HEK293 (cell line): ENCODE measurements around the gene AKAP12.
A peak's percentile ranks its signal among the peaks of the same experiment; 100 is the strongest.

Experiments used
- BCL11A ChIP-seq: fragments of 450-650 bp; formaldehyde crosslinking; IDR thresholded peaks from 2 replicates; pipeline ENCODE4 v1.5.1; 2016; ENCODE audit warnings: low read depth, missing biosample characterization, missing genetic modification characterization
- FEZF1 ChIP-seq: fragments of 450-650 bp; formaldehyde crosslinking; IDR thresholded peaks from 2 replicates; pipeline ENCODE4 v1.5.1; 2016; ENCODE audit warnings: missing biosample characterization, missing genetic modification characterization
- GLI2 ChIP-seq: fragments of 450-650 bp; formaldehyde crosslinking; IDR thresholded peaks from 2 replicates; pipeline ENCODE4; 2017; ENCODE audit warnings: missing biosample characterization, missing genetic modification characterization, low read depth, borderline replicate concordance
- HOXD13 ChIP-seq: sonication (generic); formaldehyde crosslinking; IDR thresholded peaks from 2 replicates; pipeline ENCODE4 v1.8.0; 2022; ENCODE audit warnings: missing genetic modification reagents, borderline replicate concordance
- OSR2 ChIP-seq: fragments of 450-650 bp; formaldehyde crosslinking; IDR thresholded peaks from 2 replicates; pipeline ENCODE4 v1.5.1; 2016; ENCODE audit warnings: missing biosample characterization, missing genetic modification characterization
- YY2 ChIP-seq: fragments of 450-650 bp; formaldehyde crosslinking; IDR thresholded peaks from 2 replicates; pipeline ENCODE4 v1.5.1; 2016; ENCODE audit warnings: missing biosample characterization, missing genetic modification characterization
- ZBTB1 ChIP-seq: fragments of 450-650 bp; formaldehyde crosslinking; IDR thresholded peaks from 2 replicates; pipeline ENCODE4 v1.5.1; 2016; ENCODE audit warnings: missing biosample characterization, missing genetic modification characterization
- ZBTB20 ChIP-seq: fragments of 450-650 bp; formaldehyde crosslinking; IDR thresholded peaks from 2 replicates; pipeline ENCODE4 v1.5.1; 2016; ENCODE audit warnings: missing biosample characterization, missing genetic modification characterization
- ZBTB48 ChIP-seq: fragments of 450-650 bp; formaldehyde crosslinking; IDR thresholded peaks from 2 replicates; pipeline ENCODE4 v1.5.1; 2016; ENCODE audit warnings: missing biosample characterization, missing genetic modification characterization
- ZNF169 ChIP-seq: fragments of 450-650 bp; formaldehyde crosslinking; IDR thresholded peaks from 2 replicates; pipeline ENCODE4 v1.5.1; 2016; ENCODE audit warnings: missing biosample characterization, missing genetic modification characterization
- ZNF202 ChIP-seq: fragments of 450-650 bp; formaldehyde crosslinking; IDR thresholded peaks from 2 replicates; pipeline ENCODE4 v1.5.1; 2016; ENCODE audit warnings: missing biosample characterization, missing genetic modification characterization, borderline replicate concordance
- ZNF423 ChIP-seq: fragments of 450-650 bp; formaldehyde crosslinking; IDR thresholded peaks from 2 replicates; pipeline ENCODE4 v1.5.1; 2016; ENCODE audit warnings: missing biosample characterization, missing genetic modification characterization
- ZNF473 ChIP-seq: fragments of 450-650 bp; formaldehyde crosslinking; IDR thresholded peaks from 2 replicates; pipeline ENCODE4 v1.5.1; 2017; ENCODE audit warnings: missing biosample characterization, missing genetic modification characterization
- ZNF544 ChIP-seq: fragments of 450-650 bp; formaldehyde crosslinking; IDR thresholded peaks from 2 replicates; pipeline ENCODE4 v1.5.0; 2017; ENCODE audit warnings: missing biosample characterization, missing genetic modification characterization
- ZSCAN30 ChIP-seq: fragments of 450-650 bp; IDR thresholded peaks from 2 replicates; pipeline ENCODE4 v1.5.1; 2018; ENCODE audit warnings: missing biosample characterization, mild to moderate bottlenecking, missing genetic modification characterization, moderate library complexity
- TF ChIP-seq, protein P1 (sequence below): fragments of 450-650 bp; formaldehyde crosslinking; IDR thresholded peaks from 2 replicates; pipeline ENCODE4 v1.5.1; 2016; ENCODE audit warnings: missing biosample characterization, missing genetic modification characterization
- TF ChIP-seq, protein P2 (sequence below): fragments of 450-650 bp; formaldehyde crosslinking; IDR thresholded peaks from 2 replicates; pipeline ENCODE4 v1.5.1; 2017; ENCODE audit warnings: missing biosample characterization, mild to moderate bottlenecking, missing genetic modification characterization, moderate library complexity
- TF ChIP-seq, protein P3 (sequence below): fragments of 450-650 bp; formaldehyde crosslinking; IDR thresholded peaks from 2 replicates; pipeline ENCODE4 v1.5.1; 2016; ENCODE audit warnings: missing biosample characterization, missing genetic modification characterization
- TF ChIP-seq, protein P4 (sequence below): fragments of 450-650 bp; formaldehyde crosslinking; IDR thresholded peaks from 2 replicates; pipeline ENCODE4 v1.5.1; 2016; ENCODE audit warnings: missing biosample characterization, missing genetic modification characterization
- TF ChIP-seq, protein P5 (sequence below): fragments of 450-650 bp; formaldehyde crosslinking; conservative IDR thresholded peaks from 2 replicates; pipeline ENCODE4 v1.5.1; 2016; ENCODE audit warnings: low read depth, missing biosample characterization, missing genetic modification characterization
- TF ChIP-seq, protein P6 (sequence below): fragments of 450-650 bp; formaldehyde crosslinking; IDR thresholded peaks from 2 replicates; pipeline ENCODE4 v1.5.1; 2016; ENCODE audit warnings: missing biosample characterization, missing genetic modification characterization
- TF ChIP-seq, protein P7 (sequence below): fragments of 450-650 bp; formaldehyde crosslinking; IDR thresholded peaks from 2 replicates; pipeline ENCODE4 v1.5.1; 2016; ENCODE audit warnings: missing biosample characterization, missing genetic modification characterization

Gene AKAP12

DNA sequence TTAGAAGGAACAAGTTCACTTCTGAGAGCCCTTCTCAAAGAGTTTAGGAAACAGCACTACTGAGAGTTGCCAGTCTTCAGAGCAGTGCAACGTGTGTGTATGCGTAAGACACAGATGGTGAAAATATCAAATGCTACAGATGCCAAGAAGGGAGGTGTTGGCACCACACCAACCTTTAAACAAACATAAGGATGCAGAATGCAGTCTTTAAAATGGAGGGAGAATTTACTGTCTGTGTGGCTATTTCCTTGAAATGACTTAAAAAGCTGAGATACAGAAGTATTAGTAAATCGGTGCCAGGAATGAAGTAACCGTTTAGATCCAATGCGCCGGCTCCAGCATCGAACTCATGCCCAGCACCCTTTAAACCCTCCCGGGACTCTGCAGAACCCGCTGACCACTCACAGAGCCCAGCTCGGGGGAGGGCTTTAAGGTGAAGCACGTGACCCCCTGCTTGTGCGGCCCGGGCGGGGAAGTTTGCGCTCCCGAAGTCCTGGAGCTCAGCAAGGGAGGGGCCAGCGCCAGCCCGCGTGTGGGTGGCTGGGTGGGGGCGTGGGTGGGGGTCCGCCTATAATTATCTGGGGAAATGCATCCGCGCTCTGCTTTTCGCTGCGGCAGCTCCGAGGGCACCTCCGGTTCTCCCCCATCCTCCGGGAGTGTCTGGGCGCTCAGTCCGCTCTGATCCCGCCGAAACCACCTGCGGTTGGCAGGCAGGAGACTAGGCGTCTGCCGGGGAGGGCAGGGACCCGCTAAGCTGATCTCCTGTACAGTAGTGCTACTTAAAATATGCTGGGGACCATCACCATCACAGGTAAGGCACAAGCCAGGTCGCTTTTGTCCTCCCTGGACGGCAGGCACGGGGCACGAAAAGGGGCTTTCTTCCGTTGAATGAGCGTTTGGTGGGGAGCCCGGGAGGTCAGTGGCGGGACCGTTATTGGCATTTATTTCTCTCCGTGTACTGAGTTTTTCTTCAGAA, 85.6 kb downstream of the AKAP12 start (continued):
- TF ChIP-seq, protein P1, sequence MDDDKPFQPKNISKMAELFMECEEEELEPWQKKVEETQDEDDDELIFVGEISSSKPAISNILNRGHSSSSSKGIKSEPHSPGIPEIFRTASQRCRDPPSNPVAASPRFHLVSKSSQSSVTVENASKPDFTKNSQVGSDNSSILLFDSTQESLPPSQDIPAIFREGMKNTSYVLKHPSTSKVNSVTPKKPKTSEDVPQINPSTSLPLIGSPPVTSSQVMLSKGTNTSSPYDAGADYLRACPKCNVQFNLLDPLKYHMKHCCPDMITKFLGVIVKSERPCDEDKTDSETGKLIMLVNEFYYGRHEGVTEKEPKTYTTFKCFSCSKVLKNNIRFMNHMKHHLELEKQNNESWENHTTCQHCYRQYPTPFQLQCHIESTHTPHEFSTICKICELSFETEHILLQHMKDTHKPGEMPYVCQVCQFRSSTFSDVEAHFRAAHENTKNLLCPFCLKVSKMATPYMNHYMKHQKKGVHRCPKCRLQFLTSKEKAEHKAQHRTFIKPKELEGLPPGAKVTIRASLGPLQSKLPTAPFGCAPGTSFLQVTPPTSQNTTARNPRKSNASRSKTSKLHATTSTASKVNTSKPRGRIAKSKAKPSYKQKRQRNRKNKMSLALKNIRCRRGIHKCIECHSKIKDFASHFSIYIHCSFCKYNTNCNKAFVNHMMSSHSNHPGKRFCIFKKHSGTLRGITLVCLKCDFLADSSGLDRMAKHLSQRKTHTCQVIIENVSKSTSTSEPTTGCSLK, result no peak
- no peak for TF ChIP-seq FEZF1 (tag by site-specific recombination)
- TF ChIP-seq ZBTB1 (tag by site-specific recombination), result no peak
- TF ChIP-seq ZNF423 (tag by site-specific recombination), result peak; percentile 62; the same call in 1 of the 2 replicates
- no peak for TF ChIP-seq YY2
- peak; percentile 93 for TF ChIP-seq ZBTB48 (tag by site-specific recombination)
- TF ChIP-seq ZNF473 (tag by site-specific recombination), result no peak
- TF ChIP-seq, protein P2, sequence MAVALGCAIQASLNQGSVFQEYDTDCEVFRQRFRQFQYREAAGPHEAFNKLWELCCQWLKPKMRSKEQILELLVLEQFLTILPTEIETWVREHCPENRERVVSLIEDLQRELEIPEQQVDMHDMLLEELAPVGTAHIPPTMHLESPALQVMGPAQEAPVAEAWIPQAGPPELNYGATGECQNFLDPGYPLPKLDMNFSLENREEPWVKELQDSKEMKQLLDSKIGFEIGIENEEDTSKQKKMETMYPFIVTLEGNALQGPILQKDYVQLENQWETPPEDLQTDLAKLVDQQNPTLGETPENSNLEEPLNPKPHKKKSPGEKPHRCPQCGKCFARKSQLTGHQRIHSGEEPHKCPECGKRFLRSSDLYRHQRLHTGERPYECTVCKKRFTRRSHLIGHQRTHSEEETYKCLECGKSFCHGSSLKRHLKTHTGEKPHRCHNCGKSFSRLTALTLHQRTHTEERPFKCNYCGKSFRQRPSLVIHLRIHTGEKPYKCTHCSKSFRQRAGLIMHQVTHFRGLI (tag by site-specific recombination), result peak; percentile 37; the same call in 1 of the 2 replicates
- no peak for TF ChIP-seq ZNF202 (tag by site-specific recombination)
- no peak for TF ChIP-seq HOXD13 (CRISPR knock-in tag)
- no peak for TF ChIP-seq GLI2 (tag by site-specific recombination)
- TF ChIP-seq OSR2, result no peak
- TF ChIP-seq, protein P3, sequence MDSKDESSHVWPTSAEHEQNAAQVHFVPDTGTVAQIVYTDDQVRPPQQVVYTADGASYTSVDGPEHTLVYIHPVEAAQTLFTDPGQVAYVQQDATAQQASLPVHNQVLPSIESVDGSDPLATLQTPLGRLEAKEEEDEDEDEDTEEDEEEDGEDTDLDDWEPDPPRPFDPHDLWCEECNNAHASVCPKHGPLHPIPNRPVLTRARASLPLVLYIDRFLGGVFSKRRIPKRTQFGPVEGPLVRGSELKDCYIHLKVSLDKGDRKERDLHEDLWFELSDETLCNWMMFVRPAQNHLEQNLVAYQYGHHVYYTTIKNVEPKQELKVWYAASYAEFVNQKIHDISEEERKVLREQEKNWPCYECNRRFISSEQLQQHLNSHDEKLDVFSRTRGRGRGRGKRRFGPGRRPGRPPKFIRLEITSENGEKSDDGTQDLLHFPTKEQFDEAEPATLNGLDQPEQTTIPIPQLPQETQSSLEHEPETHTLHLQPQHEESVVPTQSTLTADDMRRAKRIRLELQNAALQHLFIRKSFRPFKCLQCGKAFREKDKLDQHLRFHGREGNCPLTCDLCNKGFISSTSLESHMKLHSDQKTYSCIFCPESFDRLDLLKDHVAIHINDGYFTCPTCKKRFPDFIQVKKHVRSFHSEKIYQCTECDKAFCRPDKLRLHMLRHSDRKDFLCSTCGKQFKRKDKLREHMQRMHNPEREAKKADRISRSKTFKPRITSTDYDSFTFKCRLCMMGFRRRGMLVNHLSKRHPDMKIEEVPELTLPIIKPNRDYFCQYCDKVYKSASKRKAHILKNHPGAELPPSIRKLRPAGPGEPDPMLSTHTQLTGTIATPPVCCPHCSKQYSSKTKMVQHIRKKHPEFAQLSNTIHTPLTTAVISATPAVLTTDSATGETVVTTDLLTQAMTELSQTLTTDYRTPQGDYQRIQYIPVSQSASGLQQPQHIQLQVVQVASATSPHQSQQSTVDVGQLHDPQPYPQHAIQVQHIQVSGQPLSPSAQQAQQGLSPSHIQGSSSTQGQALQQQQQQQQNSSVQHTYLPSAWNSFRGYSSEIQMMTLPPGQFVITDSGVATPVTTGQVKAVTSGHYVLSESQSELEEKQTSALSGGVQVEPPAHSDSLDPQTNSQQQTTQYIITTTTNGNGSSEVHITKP (tag by site-specific recombination), result peak; percentile 84
- TF ChIP-seq ZNF544, result no peak
- TF ChIP-seq, protein P4, sequence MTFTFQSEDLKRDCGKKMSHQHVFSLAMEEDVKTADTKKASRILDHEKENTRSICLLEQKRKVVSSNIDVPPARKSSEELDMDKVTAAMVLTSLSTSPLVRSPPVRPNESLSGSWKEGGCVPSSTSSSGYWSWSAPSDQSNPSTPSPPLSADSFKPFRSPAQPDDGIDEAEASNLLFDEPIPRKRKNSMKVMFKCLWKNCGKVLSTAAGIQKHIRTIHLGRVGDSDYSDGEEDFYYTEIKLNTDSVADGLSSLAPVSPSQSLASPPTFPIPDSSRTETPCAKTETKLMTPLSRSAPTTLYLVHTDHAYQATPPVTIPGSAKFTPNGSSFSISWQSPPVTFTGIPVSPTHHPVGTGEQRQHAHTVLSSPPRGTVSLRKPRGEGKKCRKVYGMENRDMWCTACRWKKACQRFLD (tag by site-specific recombination), result no peak
- TF ChIP-seq ZBTB20 (tag by site-specific recombination), result peak; percentile 81
- TF ChIP-seq, protein P5, sequence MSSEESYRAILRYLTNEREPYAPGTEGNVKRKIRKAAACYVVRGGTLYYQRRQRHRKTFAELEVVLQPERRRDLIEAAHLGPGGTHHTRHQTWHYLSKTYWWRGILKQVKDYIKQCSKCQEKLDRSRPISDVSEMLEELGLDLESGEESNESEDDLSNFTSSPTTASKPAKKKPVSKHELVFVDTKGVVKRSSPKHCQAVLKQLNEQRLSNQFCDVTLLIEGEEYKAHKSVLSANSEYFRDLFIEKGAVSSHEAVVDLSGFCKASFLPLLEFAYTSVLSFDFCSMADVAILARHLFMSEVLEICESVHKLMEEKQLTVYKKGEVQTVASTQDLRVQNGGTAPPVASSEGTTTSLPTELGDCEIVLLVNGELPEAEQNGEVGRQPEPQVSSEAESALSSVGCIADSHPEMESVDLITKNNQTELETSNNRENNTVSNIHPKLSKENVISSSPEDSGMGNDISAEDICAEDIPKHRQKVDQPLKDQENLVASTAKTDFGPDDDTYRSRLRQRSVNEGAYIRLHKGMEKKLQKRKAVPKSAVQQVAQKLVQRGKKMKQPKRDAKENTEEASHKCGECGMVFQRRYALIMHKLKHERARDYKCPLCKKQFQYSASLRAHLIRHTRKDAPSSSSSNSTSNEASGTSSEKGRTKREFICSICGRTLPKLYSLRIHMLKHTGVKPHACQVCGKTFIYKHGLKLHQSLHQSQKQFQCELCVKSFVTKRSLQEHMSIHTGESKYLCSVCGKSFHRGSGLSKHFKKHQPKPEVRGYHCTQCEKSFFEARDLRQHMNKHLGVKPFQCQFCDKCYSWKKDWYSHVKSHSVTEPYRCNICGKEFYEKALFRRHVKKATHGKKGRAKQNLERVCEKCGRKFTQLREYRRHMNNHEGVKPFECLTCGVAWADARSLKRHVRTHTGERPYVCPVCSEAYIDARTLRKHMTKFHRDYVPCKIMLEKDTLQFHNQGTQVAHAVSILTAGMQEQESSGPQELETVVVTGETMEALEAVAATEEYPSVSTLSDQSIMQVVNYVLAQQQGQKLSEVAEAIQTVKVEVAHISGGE, result no peak
- TF ChIP-seq, protein P6, sequence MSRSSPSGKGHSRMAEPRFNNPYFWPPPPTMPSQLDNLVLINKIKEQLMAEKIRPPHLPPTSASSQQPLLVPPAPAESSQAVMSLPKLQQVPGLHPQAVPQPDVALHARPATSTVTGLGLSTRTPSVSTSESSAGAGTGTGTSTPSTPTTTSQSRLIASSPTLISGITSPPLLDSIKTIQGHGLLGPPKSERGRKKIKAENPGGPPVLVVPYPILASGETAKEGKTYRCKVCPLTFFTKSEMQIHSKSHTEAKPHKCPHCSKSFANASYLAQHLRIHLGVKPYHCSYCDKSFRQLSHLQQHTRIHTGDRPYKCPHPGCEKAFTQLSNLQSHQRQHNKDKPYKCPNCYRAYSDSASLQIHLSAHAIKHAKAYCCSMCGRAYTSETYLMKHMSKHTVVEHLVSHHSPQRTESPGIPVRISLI (tag by site-specific recombination), result no peak
- no peak for TF ChIP-seq BCL11A (tag by site-specific recombination)
- TF ChIP-seq ZSCAN30 (tag by site-specific recombination), result 0 out of 2 replicates have a peak, but pooled peaks have one; percentile 5
- TF ChIP-seq, protein P7, sequence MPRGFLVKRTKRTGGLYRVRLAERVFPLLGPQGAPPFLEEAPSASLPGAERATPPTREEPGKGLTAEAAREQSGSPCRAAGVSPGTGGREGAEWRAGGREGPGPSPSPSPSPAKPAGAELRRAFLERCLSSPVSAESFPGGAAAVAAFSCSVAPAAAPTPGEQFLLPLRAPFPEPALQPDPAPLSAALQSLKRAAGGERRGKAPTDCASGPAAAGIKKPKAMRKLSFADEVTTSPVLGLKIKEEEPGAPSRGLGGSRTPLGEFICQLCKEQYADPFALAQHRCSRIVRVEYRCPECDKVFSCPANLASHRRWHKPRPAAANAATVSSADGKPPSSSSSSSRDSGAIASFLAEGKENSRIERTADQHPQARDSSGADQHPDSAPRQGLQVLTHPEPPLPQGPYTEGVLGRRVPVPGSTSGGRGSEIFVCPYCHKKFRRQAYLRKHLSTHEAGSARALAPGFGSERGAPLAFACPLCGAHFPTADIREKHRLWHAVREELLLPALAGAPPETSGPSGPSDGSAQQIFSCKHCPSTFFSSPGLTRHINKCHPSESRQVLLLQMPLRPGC (tag by site-specific recombination), result 0 out of 2 replicates have a peak, but pooled peaks have one; percentile 11
- TF ChIP-seq ZNF169 (tag by site-specific recombination), result no peak
